GM12873 (cell line): Measurements from ENCODE around the gene HMHB1.

Experiments
- CTCF ChIP-seq: IDR thresholded peaks from 2 replicates; pipeline ENCODE4 v1.5.1; 2012; ENCODE audit warnings: low read depth, mild to moderate bottlenecking, moderate library complexity, low read length, control low read depth; ENCODE audit not compliant: insufficient read depth; ENCODE audit errors: missing control alignments

Gene HMHB1

GRCh38 chr5:143828710-143829109 is 16.7 kb downstream of the HMHB1 start:
- TF ChIP-seq CTCF, result no peak

- TF ChIP-seq CTCF, result no peak
These were observed 21.2 kb downstream of the HMHB1 start for GRCh38 chr5:143833177-143833576.

- no peak for TF ChIP-seq CTCF
These were observed 23.3 kb downstream of the HMHB1 start for GRCh38 chr5:143835251-143835650.

- TF ChIP-seq CTCF, result no peak
These were observed 24.3 kb downstream of the HMHB1 start for GRCh38 chr5:143836161-143836725.

GRCh38 chr5:143837306-143837848 is 25.4 kb downstream of the HMHB1 start:
- TF ChIP-seq CTCF, result no peak

GRCh38 chr5:143841446-143841845 is 29.5 kb downstream of the HMHB1 start:
- TF ChIP-seq CTCF, result no peak

- TF ChIP-seq CTCF, result no peak
These were observed 31.0 kb downstream of the HMHB1 start for GRCh38 chr5:143842920-143843319.

- no peak for TF ChIP-seq CTCF
These were observed 31.5 kb downstream of the HMHB1 start for GRCh38 chr5:143843461-143843860.
